T-helper 1 cell (primary cell): ENCODE results near the gene FGF14.

Source experiments
- DNase-seq, 5 donors: peaks; one replicate each; pipeline ENCODE4 v3.0.0-alpha.2; 2012 to 2020

The FGF14 gene

DNA sequence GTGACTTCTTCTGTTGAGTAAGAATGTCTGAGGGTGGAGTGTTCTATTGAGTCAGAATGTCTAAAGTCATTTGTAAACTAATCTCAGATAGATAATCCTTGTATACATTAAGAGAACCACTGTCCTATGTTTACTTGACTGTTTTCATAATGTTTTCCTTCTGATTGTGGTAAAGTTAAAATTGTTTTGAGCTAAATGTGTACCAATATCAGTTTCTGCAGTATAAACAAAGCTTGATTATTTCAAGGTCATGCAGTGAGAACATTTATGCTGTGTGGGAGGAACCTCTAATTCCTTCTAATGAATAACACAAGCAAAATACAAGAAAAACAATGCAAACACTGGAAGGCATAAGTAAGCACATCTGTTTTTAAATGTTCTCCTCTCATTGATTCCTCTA lies 434.6 kb downstream of the FGF14 start:
- DNase-seq: no peak

DNA sequence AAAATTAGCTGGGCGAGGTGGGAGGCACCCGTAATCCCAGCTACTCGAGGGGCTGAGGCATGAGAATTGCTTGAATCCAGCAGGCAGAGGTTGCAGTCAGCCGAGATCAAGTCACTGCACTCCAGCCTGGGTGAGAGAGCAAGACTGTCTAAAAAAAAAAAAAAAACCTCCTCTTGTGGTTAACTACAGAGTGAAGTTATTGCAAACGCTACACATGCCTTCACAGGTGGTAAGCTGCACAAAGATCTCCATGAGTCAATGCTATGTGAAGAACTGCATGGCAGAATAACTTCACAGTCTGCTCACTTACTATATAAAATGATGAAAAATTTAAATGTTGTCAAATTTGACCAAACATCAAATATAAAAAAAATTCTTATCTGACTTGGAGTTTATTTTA lies 436.8 kb downstream of the FGF14 start:
- no peak for DNase-seq

DNA sequence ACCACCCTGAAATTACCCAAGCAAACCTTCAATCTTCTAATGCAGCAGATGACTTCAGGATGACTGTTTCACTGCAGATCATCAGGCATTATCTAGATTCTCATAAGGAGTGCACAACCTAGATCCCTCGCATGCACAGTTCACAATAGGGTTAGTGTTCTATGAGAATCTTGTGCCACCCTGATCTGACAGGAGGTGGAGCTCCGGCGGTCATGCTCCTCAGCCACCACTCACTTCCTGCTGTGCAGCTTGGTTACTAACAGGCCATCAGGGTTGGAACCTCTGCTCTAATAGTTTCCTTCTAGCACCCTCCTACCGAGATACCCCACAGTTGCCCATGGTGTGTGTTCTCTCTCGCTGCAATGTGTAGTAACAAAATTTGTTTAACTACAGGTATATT lies 442.8 kb downstream of the FGF14 start:
- no peak for DNase-seq

GRCh38 chr13:101955764-101956163 lies 446.1 kb downstream of the FGF14 start:
- no peak for DNase-seq

DNA sequence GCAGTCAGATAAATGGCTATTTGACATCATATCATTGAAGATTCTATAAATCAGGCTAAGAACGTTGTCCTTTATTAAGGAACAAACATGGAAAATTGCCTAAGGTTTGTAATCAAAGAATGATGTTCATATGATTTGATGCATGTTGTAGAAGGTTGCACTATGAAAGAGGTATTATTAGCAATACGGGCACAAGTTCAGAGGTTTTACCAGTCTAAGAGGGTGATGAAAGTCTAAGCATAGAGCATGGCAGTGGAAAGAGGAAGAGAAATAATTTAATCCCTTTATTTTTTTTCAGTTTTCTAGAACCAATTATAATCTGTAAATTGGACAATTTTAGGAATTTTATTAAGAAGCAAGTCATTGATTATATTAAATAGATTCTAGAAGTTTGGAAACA lies 450.7 kb downstream of the FGF14 start:
- DNase-seq: no peak

DNA sequence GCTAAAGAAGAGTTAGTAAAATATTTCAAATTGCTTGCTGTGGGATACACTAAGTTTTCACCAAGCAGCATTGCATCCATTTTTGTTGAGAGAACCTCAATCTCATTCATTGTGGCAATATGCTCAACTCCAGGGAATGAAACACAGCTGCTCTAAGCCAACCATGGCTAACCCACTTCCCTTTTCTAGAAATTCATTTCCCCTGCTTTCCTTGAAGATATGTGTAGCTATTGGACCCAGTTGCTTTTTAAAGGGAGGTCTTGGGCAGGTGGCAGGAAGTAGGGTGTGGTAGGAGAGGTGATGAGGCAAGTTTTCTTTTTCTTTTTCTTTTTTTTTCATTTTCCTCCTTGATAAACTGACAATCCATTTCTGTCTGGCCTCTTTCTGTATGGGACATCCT lies 452.2 kb downstream of the FGF14 start:
- DNase-seq: no peak

DNA sequence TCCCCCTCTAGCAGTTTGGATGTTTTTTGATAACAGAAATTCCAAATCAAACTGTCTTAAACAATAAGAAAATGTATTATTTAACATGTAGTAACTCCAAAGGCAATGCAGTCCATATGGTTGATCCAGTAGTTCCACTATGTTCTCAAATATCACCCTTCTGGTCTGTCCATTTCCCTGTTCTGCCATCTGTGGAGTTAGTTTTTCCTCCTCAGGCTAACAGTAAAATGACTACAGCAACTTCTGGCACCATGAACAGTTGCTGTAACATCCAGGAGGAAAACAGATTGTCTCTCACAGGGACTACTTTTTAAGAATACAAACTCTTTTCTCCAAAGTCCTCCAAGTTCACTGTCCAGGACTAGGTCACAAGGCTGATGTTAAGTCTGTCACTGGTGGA lies 455.4 kb downstream of the FGF14 start:
- no peak for DNase-seq

DNA sequence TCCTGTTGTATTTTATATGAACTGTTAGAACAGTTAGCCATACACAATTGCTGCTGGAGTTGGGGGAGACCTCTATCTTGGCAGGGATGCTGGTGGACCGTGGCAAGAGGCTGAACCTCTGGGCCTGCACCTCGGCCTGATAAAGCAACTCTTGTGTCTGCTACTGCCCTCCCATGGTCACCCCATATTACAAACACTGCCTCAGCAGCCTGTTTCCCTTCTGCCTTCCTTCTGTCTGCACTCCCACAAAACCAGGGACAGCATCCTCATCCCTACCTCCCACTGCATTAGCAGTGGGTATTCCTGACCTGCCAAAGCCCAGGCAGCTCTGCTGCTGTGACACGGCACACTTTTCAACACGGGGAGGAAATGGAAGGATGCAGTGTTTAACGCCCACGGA lies 456.4 kb downstream of the FGF14 start:
- no peak for DNase-seq

DNA sequence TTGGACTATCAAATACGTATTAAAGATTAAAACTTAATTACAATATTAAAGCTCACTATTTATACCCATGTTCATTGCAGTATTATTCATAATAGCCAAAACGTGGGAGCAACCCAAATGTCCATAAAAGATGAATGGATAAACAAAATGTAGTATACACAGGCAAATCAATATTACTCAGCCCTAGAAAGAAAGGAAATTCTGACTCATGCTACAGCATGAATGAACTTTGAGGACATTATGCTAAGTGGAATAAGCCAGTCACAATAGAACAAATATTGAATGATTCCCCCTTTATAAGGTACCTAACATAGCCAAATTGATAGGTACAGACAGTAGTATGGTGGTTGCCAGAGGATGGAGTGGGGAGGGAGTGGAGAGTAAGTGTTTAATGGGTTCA lies 457.3 kb downstream of the FGF14 start:
- no peak for DNase-seq

DNA sequence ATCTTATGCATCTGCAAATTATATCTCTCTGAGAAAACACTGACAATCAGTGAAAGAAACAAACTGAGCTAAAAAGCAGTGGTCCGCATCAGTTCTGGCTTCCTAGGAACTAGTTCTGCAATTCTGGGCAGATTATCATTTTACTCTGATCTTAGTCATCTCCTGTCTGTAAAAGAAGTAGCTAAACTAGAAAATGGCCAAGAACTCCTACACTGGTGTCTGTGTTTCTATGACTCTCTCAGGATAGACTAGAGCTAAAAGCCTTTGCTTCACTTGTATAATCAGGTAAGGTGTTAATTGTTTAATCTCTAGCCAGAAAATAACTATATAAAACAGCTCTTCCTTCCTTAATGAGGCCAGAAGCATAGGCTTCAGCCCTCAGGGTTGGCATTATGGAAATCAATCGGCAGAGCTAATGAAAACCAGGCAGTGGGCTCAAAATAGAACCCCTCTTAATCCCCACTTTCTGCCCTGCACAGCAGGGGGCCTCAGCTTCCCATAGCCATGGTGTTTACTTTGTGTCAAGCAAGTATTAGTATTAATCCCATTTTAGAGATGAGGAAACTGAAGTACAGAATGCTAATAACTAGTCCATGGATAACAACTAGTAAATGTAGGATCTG lies 459.2 kb downstream of the FGF14 start:
- no peak for DNase-seq

- no peak for DNase-seq
Observed at GRCh38 chr13:101942038-101942437, 459.8 kb downstream of the FGF14 start.

DNA sequence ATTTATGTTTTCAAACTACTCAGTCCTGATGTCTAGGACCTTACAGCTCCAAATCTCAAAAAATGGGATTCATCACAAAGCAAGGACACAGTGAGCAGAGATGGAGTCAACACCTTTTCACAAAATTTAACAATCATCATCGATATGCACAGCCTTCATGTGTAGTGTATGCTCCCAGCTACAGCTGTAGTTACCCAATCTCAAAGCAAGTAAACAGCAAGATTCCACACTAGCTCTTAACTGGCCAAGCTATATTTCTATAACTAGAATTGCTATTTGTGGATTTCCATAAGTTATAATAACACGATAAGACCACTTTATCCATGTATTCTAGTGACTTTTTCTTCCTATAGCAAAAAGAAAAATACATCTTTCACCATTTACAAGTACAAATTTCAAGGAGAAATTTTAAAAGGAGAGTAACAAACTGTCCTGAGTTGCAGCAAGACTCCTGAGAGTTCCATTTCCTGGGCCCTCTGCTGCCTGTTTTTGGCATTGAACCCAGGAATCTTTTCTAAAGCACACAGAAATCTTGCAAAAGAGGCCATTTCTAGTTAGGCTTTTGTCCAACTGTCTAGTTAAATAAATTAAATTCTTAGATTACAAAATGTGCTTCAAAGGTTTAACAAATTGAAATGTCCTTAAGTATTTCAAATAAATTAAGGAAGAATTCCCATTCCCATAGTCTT lies 460.6 kb downstream of the FGF14 start:
- DNase-seq: no peak

DNA sequence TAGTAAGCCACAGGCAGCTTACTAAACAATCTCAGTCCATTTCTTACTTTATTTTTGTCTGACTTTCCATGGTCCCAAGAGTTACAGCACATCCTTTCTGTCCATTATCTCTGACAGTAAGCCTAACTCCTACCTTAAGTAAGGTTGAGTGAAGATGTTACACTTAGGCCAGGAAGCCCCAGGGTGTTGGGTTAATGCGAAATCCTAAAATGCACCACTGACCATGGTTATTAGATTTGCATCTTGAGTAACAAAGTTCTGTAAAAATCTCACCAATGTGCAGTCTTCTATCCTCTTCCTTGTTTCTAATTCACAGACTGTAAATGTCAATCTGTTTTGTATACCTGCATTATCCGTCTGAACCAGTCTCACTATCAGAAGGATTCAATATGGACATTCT lies 462.5 kb downstream of the FGF14 start:
- no peak for DNase-seq

DNA sequence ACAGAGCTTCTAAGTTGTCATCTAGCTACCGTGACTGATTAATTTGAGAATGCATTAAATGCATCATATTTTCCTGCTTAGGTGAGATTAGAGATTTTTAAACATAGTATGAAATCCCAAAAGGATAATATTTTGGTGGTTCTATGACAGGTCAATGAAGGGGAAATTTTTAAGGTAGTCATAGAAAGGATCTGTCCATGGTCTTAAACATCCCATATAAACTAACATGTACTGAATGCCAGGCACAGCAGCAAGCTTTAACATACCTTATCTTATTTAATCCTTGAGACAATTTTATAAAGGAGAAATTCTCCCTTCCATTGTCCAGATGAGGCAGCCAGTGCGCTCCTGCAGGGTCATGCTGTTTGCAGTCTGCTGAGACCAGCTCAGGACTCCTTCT lies 466.0 kb downstream of the FGF14 start:
- DNase-seq: no peak

GRCh38 chr13:101931186-101931585 lies 470.7 kb downstream of the FGF14 start:
- no peak for DNase-seq

DNA sequence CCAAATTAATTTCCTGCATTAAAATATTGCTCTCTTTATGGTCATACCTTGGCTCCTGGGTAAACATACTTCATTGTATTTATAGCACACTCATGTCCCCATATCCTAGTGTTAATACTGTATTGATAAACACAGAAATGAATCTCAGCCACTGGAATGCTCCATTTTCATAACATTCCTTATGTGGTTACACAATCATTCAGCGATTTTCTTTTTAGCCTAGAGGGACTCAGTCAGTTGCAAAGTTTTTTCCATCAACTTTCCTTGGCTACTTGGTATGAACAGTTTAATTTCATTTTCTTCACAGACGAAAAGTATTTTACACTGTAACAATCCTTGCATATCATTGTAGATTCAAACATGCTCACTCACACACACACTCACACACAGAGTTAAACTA lies 471.5 kb downstream of the FGF14 start:
- DNase-seq: no peak

DNA sequence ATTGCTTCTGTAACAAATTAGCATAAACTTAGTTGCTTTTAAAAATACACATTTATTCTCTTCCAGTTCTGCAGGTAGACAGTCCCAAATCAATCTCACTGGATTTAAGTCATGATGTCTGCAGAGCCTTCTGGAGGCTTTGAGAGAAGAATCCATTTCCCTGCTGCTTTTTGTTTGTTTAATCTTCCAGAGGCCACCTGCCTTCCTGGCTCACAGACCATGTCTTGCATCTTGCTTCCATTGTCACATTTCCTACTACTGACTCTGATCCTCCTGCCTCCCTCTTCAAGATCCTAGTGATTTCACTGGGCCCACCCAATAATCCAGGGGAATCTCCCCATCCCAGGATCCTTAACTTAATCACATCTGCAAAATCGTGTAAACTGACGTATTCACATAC lies 476.1 kb downstream of the FGF14 start:
- DNase-seq: no peak

GRCh38 chr13:101919541-101920181 lies 482.2 kb downstream of the FGF14 start:
- no peak for DNase-seq

- DNase-seq: no peak
Observed at GRCh38 chr13:101917833-101918661, 483.8 kb downstream of the FGF14 start.

DNA sequence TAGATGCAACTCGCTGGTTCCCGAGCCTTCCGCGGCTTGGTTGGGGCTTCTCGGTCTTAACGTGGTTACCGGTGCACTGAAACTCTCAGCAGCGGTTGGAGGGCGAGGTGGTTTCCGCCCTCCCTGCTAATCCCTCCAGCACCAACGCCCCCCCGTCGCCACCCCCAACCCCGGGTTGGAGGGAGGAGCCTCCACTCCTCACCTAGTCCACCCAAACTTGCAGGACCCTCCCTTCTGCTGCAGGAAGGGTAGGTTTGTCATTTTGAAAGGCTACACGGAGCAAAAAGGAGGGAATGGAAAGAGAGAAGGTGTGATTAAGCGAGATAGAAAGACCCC lies 484.4 kb downstream of the FGF14 start:
- no peak for DNase-seq

- no peak for DNase-seq
Observed at GRCh38 chr13:101916775-101917474, 484.9 kb downstream of the FGF14 start.

DNA sequence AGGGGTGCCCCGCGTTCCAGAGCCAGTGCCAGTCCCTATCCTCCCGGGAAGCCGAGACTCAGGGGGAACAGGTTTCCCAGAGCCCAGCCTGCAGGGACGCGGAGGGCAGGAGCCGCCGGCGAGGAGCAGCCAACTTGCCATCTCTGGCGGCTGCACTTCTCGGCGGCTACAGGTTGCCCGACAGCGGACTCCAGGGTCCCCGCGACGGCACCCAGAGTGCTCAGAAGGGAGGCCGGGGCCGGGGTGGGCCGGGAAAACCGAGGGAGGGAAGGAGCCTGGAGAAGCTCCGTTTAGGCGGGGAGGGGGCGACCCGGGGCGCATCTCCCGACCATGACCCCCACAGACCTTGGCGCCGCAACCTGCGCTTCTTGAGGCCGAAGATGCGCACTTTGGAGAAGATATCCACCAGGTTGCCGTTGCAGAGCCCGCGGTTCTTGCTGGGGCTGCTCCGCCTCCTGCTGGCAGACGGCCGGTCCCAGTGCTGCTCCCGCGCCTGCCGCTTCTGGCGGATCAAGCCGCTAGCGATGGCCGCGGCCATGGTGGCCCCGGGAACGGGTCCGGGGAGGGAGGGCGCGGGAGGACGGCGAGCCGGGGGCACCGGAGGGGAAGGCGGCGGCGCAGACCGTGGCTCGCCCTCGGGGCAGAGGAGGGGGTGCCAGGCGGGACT lies 485.6 kb downstream of the FGF14 start:
- no peak for DNase-seq

- DNase-seq: no peak
Observed at GRCh38 chr13:101915755-101916107, 486.1 kb downstream of the FGF14 start.
